DMS114 treated with DMSO at 0.1 percent for 48 hours (cell line): ENCODE measurements around the gene TSKU.
"Not testable (repeated sequence)": the region's sequence is repeated elsewhere in the genome, so short reads cannot be mapped to it uniquely, and the experiment has no call there.

ENCODE experiments used
- DNase-seq: peaks from one replicate; lab custom pipeline; 2025; ENCODE audit not compliant: unreplicated experiment; lab: John Stamatoyannopoulos, UW

The TSKU gene

DNA sequence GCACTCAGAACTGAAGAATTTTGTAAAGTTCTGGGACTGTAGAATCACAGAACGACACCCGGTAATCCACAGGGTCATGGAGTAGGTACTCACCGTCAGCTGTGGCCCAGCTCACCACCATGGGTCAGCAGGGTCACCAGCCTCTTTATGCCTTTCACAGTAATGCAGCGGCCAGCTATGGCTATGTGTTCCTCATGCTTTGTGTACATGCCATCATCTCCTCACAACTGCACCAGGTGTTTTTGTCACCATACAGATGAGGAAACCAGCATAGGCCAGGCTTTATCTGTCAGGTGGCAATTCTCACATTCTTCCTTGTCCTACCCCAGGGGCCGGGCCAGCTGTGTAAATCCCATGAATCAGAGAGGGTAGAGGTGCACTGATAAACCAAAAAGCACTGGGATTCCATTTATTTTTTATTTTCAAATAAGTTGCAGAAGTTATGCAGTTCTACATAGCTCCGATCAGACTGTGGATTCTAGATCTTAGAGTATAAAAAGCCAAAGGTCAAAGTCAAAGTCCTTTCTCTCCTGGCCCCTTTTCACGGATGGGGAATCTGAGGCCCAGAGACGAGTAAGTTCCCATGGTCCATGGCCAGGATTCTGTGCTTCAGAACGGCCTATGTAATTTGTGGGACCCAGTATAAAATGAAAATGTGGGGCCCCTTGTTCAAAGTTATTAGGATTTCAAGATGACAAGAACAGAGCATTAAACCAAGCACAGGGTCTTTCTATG is 17.5 kb downstream of the TSKU start:
- DNase-seq = no peak

DNA sequence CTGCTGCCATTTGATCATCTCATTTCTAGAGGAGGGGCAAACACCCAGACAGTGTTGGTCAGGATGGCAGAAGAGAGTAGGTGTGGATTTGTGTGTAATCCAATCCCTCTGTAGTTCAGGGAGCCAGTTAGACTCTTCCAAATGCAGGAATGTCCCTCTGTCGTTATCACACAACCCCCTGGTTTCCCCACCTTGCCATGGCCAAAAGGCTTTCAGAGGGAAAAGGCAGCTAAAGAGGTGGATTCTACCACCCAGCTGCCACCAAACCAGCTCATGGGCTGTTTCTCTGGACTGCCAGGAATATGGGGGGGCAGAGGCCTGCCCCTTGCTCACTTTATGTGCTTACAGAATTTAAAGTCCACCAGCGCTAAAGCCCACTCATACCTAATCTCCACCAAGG is 18.1 kb downstream of the TSKU start:
- no peak for DNase-seq

DNA sequence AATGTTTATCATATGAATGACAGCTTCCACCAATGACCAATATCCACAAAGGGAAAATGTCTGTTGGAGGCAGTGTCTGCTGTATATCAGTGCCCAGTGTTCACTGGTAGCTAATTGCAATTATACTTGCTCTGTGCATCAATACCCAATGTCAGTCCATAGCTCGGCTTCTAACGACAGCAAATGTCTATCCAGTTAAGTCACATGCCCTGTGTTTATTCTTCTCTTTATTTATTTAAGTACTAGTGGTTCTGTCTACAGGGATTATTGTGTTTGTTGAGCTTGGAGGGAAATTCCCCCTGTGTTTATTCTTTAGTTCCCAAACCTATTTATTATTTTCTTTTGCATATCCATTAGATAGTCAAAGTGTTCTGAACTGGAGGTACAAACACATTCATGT is 18.6 kb downstream of the TSKU start:
- DNase-seq = no peak

DNA sequence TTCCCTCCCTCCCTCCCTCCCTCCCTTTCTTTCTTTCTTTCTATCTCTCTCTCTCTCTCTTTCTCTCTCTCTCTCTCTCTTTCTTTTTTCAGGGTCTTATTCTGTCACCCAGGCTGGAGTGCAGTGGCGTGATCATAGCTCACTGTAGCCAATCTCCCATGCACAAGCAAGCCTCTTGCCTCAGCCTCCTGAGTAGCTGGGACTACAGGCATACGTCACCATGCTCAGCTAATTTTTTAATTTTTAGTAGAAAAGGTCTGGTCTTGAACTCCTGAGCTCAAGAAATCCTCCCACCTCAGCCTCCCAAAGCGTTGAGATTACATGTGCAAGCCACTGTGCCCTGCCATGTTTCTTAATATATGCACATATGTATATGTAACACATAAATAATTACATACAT is 19.0 kb downstream of the TSKU start:
- no peak for DNase-seq

DNA sequence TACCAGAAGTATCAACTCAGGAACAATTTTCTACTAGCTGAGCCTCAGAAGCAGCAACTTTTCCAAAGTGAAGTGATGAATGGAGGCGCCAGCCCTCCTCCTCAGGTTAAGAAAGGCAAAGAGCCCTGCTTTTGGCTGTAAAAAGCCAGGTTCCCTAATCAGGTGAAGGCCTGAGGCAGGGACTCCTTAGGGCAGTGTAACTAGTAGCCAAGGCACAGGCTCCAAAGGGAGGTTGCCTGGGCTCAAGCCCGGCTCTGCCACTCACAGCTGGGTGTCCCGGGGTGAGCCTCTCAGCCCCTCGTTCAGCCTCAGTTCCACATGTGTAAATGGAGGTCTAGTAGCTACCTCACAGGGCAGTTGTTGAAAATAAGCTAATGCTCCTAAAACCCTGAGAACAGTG is 19.5 kb downstream of the TSKU start:
- no peak for DNase-seq

DNA sequence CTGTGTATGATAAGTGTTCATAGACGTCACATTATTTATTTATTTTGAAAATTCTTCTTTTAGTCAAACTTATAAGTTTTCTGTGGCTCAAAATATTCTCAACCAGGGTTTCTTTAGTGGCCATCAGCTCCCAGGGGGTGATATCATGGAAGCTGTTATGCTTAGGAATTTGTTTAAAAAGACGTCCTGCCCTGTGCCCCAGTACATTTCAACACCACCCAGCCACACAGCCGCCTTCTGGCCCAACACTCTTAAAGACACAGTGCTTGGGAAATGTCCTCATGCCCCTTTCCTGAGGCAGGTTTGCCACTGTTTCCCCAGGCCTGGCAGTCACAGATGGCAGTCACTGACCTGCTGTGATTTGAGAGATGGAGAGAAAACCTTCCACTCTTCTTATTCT is 19.9 kb downstream of the TSKU start:
- no peak for DNase-seq

DNA sequence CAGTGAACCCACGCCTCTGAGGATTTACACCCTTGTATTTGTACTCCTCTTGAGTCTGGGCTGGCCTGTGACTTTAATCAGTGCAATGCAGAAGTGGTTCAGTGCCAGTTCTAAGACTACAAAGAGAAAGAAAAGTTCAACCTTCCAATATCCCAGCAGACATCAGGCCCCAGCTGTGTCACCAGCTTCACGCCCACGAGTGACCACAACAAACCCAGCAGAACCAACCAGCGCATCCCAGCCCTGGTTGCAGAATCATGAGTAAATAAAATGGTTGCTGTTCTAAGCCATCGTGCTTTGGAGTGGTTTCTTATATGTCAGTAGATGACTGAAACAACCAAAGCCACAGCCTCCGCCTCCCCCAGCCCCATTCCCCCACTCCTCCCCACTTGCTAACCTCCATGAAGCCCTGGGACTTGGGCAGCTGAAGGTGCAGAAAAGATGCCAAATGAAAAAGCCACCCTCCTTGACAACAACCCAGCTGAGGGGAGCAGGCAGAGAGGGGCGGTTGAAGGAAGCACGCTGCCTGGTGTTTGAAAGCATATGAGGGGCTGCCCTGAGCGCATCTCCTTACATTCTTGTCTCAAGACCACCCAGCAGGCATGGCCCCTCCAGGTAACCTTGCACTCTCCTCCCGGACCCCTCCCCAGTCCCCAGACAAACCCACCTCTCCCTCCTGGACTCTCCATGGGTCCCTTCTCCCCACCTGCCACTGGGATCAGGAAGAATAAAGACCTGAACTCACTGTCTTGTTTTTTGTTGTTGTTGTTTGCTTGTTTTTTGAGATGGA is 20.9 kb downstream of the TSKU start:
- no peak for DNase-seq

DNA sequence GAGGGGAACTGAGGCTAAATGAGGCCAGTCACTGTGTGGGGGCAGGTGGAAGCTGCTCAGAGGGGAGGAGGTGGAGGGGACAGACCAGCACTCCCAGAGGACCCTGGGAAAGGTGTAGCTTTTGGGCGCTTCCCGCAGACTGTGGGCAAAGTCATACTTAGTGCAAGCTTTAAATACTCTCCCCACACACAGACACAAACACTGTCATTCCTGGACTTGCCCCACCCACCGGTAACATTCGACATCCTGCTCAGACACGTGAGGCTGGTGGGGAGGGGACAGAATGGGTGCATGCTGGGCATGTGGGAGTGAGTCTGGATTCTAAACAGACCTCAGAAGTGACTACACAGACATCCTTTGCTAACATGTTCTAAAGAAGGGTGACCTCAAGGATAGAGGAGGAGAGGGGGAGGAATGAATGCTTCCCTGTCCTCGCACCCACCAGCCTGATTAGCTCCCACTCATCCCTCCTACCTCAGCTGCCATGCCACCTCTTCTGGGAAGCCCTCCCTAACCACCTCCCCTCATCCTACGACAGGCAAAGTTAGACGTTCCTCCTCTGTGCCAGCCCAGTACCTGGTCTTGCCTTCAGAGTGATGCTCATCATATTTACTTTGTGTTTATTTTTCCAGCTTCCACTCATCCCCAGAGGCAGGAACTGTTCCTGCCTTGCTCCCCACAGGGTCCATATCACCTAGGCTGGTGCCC is 22.2 kb downstream of the TSKU start:
- no peak for DNase-seq

DNA sequence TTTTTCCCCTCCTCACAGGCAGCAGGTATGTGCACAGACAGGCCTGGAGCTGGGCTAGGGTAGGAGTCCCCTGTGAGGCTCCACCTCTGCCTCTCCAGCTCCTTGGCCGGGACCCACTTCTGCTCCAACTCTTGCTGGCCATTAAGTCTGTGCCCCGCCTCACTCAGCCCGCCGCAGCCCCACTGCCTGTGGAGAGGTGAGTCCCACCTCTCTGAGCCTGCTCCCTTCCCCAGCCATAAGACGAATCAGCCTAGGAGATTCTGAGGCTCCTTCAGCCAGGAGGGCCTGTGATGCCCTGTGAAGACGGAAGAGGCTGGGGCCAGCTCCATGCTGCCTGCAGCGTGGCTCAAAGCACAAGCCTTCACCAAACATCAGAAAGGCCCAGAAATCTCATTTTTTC is 23.0 kb downstream of the TSKU start:
- no peak for DNase-seq

DNA sequence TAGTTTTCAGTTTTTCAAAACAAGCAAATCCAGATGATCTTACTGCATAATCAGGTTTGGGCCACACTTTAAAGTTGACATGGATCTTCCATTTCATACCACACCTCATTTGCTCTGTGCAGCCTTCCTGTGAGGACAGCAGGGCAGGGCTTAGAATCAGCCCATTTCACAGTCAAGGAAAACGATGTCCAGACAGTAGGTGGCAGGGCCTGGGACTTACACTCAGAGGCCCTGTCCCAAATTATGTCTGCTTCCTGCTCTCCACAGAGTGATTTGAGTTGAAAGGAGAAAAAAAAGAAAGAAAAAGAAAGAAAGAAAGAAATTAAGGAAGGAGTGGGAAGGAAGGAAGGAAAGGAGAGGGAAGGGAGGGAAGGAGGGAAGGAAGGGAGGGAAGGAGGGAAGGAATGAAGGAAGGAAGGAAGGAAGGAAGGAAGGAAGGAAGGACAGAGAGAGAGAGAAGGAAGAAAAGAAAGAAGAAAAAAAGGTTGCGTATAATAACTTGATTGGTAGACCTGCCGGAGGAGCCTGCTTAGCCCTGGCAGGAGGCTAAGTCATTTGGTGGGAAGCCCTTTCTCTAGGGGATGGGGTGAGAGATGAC is 23.6 kb downstream of the TSKU start:
- no peak for DNase-seq

DNA sequence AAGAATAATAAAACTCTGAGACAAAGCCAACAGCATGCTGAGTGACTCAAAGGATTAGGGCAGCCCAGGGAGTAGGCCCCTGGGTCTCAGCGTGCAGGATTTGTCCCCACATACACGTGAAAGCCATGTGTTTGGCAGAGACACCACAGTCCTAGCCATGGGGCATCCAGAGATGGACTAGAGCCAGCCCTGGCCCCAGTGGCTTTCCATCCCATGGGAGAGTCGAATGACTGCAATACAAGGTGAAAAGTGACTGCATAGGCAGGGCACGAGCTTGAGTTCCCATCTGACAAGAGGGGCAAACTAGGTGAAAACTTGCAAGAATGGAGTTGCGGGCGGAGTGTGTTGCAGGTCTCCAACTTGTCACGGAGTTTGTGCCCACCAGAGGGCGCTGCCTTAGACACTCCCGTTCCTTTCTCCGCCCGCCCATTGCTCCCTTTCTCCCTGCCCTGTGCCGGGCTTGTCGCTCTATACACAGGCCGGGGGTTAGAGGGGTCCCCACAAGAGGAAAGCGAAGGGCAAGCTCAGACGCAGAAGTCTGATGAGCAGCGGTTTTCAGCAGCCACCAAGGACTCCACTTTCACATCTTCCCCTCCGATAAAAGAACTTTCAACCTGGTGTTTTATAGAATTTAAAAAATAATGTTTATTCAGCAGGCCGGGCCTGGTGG is 24.2 kb downstream of the TSKU start:
- DNase-seq = no peak

DNA sequence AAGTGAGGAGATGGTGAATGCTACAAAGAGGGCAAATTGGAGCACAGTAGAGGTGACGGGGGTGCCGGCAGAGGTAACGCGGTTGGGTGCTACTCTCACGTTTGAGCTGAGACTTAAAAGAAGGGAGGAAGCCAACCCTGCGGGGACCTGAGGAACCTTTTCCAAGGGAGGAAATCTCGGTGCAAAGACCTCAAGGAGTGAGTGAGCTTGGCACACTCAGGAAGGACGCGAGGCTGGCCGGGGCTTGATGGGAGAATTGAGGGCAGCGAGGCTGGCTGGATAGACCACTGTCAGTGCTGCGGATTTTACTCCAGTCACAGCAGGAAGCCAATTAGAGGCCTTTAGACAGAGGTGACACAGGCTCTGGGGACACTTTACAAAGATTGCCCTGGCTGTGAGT is 25.0 kb downstream of the TSKU start:
- DNase-seq = no peak

DNA sequence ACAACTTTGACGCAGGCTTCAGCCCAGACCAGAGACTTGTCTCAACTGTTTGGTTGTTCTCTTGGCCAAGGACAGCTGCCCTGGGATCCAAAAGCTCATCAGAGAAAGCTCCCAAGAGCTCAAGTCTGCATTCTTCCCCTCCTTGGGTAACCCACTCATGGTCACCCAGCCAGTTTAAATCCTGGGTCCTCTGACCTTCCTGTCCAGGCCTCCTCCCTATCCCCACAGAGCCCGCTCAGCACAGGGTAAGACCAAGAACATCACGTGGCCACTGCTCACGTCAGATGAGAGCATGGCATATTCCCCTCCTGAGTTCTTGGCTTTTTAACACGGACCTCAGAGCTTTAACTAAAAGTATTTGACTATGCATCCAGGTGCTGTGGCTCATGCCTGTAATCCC is 25.8 kb downstream of the TSKU start:
- no peak for DNase-seq

DNA sequence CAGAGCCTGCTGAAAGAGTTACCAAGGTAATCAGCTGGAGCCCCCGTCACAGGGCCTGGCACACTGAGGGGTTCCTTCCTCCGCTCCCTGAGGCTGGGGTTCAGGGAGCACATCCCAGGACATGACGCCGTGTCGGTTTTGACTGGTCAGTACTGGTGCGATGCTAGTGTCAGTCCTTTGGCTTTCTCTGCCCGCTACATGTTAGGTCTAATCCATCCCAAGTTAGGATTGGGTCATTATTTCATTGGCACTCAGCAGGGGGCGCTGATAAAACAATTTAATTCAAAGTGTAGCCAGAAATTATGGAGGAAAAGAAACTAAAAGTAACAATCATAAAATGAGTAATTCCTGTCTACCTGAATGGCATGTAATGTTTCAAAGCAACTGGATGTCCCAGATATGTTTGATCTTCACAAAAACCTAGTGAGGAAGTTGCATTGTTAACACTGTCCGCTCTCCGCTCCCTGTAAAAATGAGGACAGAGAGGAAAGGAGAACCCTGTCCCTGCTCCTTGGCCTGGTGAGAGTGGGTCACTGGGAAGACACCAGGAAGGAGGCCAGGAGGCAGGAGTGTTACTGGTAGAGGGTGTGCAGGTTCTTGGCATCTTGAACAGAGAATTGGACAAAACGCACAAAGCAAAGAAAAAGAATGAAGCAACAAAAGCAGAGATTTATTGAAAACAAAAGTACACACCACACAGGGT is 27.1 kb downstream of the TSKU start:
- DNase-seq = no peak

DNA sequence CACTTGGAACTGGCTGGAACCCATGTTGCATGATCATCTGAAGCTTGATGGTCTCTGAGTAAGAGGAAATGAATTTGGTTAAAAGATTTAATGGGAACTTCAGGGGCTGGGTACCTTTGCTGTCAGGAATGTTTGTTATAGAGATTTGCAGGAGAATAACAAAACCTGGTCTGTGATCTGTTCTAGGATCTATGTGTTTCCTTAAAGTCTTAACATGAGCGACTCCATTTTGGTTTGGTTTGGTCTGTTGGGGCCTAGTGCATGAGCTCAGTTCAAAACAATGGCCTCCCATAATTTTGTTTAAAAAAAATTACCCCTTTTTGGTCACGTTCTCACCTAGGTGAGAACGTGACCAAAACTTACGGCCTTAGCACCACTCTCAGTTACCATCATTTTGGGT is 28.1 kb downstream of the TSKU start:
- no peak for DNase-seq

DNA sequence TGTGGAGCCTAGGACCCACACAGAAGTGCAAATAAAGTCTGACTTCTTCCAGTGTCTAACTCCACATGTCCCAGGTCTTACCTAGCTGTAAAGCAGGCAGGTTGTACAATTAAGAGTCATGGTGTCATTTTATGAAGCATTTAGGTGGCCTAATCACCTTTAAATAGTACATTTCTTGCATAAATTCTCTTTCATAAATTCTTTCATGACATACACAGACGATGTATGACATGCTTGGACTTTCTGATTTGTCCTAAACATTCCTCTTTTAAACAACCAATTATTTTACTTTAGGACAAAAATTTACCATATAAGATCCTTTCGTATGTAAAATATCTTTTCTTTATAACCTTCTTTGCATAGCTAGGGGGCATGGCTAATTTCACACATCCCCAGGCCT is 31.3 kb downstream of the TSKU start:
- no peak for DNase-seq

DNA sequence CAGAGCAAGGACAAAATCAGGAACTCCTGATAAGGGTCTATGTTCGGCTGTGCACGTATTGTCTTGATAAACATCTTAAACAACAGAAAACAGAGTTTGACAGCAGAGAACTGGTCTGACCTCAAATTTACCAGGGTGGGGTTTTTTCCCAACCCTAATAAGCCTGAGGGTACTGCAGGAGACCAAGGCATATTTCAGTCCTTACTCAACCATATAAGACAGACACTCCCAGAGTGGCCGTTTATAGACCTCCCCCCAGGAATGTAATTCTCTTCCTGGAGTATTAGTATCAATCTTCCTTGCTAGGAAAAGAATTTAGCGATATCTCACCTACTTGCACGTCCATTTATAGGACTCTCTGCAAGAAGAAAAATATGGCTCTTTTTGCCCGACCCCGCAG is 32.5 kb downstream of the TSKU start:
- not testable (repeated sequence) for DNase-seq

DNA sequence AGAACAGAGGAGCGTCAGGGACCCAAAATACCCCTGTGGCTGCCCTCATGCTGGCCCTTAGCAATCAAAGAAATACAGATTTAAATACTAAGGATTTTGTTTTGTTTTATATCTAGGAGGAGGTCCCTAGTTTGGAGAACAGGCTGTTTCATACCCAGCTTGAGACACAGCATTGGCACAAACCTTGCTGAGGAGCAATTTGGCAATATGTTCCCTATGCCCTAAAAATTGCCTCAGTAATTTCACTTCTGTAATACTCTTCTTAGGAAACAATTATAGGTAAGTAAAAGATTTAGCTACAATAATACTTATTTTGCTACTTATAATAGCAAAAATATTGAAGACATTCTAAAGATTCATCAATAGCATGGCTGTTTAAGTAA is 37.0 kb downstream of the TSKU start:
- DNase-seq = no peak

DNA sequence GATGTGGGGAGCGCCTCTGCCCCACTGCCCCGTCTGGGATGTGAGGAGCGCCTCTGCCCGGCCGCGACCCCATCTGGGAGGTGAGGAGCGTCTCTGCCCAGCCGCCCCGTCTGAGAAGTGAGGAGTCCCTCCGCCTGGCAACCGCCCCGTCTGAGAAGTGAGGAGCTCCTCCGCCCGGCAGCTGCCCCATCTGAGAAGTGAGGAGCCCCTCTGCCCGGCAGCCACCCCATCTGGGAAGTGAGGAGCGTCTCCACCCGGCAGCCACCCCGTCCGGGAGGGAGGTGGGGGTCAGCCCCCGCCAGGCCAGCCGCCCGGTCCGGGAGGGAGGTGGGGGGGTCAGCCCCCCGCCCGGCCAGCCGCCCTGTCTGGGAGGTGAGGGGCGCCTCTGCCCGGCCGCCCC is 38.2 kb downstream of the TSKU start:
- not testable (repeated sequence) for DNase-seq

DNA sequence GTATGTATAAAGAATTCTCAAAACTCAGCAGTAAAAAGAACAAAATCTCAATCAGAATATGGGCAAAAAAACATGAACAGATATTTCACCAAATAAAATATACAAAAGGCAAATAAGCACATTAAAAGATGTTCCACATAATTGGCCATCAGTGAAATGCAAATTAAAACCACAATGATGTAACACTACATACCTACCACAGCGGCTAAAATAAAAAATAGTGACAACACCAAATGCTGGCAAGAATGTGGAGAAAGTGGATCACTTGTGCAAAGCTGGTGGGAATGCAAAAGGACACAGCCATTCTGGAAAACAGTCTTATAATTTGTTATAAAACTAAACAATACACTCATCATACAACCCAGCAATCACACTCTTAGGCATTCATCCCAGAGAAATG is 39.2 kb downstream of the TSKU start:
- DNase-seq = no peak
